Fibroblast of the aortic adventitia (primary cell): ENCODE results near the gene KLHL7. TPM values are rescaled to one million over a fixed set of nuclear protein-coding genes. Genes with fewer than 3 reads are reported as not detected.
"Not testable (repeated sequence)": the region's sequence is repeated elsewhere in the genome, so short reads cannot be mapped to it uniquely, and the experiment has no call there.

Experiments used
- DNase-seq: peaks from one replicate; pipeline ENCODE4 v3.0.0-alpha.2; 2010; ENCODE audit warnings: low read depth
- H3K4me3 ChIP-seq: 2 replicates; pipeline ENCODE4 v1.5.1; 2011; ENCODE audit warnings: low read depth, mild to moderate bottlenecking, control low read depth, low read length, moderate library complexity
- total RNA-seq: library from RNA; depleted of rRNA; stranded (reverse); fragments of >200 nt; gene quantifications from 2 replicates; pipeline ENCODE4 v1.2.3, GENCODE V29; 2012; ENCODE audit warnings: low replicate concordance
- TF ChIP-seq, protein P1 (sequence below): IDR thresholded peaks from 2 replicates; pipeline ENCODE4 v1.5.1; 2011; ENCODE audit warnings: mild to moderate bottlenecking, low read length, control low read depth, inconsistent platforms; ENCODE audit not compliant: insufficient read depth

The KLHL7 gene
- total RNA-seq, 1 donor = 28.5 TPM

DNA sequence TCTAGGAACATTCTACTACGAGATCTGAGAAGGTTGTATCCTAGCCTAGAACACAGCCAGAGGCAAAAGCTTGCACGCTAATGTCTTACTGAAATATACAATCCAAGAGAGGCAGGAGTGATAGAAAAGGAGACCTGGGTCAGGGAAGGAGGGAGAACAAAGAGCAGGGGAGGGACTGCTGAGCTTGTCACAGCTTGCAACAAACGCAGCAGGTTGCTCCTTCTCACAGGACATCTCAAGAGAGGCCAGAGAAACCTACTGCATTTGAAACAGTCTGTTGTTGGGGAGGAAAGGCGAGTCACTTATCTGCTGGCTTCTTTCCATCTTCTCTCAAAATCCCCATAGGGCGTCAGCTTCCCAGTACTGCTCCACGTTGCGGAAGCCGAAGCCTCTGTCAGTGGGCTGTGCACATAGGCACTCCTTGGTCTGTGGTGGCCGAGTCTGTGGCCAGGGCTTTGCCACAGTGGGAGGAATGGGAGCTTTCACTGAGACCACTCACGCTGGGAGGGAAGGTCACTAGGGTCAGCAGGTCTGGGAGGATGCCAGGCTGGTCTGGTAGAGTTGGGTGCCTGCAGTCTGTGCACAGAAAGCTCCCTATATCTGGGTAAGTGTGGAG lies 115.2 kb downstream of the KLHL7 start:
- DNase-seq = peak; percentile 14
- TF ChIP-seq, protein P1, sequence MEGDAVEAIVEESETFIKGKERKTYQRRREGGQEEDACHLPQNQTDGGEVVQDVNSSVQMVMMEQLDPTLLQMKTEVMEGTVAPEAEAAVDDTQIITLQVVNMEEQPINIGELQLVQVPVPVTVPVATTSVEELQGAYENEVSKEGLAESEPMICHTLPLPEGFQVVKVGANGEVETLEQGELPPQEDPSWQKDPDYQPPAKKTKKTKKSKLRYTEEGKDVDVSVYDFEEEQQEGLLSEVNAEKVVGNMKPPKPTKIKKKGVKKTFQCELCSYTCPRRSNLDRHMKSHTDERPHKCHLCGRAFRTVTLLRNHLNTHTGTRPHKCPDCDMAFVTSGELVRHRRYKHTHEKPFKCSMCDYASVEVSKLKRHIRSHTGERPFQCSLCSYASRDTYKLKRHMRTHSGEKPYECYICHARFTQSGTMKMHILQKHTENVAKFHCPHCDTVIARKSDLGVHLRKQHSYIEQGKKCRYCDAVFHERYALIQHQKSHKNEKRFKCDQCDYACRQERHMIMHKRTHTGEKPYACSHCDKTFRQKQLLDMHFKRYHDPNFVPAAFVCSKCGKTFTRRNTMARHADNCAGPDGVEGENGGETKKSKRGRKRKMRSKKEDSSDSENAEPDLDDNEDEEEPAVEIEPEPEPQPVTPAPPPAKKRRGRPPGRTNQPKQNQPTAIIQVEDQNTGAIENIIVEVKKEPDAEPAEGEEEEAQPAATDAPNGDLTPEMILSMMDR = no peak
- H3K4me3 ChIP-seq = no peak overlapping the region

DNA sequence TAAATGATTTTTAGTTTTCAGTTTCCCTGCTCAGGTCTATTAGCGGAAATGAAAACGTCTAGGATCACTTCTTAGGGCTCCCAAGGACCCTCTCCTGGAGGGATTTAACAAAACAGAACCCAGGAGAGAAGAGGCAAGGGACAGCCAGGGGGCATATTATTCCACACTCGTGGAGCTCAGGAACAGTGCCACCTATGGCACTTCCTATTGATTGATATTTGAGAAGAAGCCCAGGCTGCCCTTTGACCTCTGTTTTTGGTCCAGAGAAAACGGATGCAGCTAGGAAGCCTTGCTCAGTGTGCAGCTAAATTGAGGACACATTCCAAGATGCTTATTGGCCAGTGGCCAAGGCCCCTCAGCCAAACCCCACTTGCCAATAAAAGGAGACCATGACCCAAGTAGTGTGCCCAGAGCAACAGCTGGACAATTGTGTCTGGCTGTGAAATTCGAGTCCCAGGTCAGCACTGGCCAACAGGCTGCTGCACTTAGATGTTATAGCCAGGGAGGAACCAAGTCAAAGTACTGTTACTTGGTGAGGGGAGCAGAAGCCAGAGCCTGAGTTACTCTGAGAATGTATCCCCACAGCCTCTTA lies 117.0 kb downstream of the KLHL7 start:
- H3K4me3 ChIP-seq = no peak overlapping the region
- DNase-seq = no peak
- TF ChIP-seq, protein P1 = no peak

DNA sequence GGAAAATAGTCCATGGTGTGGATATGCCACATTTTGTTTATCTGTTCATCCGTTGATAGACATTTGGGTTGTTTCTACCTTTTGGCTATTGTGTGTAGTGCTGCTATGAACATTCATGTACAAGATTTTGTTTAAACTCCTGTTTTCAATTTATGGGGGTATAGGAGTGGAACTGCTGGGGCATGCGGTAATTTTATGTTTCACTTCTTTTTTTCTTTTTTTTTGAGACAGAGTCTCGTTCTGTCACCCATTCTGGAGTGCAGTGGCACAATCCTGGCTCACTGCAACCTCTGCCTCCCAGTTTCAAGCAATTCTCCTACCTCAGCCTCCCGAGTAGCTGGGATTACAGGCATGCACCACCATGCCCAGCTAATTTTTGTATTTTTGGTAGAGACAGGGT lies 118.8 kb downstream of the KLHL7 start:
- H3K4me3 ChIP-seq, DNase-seq: not testable (repeated sequence)

DNA sequence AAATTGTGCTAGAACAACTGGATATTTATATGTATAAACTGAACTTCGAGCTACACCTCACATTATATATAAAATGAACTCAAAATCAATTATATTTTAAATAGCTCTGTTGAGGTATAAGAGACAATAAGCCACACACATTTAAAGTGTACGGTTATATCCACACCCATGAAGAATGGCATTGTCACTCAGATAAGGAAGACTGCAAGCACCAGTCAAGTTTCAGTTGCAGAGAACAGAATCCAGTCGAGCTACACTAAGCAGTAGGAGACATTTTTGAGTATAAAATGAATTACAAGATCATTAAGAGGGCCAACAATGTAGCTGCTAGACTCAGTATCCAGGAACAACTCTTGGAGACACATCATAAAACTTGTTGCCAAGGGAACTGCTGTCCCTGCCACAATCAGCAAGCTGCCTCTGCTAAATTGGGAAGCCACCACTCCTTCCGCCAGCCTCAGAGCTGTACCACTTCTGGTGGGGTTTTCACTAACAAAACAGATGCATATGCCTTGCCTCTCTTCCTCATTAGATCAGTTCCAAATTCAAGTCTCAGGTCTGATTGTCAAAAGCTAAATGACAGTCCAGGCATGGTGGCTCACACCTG lies 121.4 kb downstream of the KLHL7 start:
- H3K4me3 ChIP-seq = no peak overlapping the region
- DNase-seq = no peak
- TF ChIP-seq, protein P1 = no peak

Other genes with a start within 250 kb of the KLHL7 start
- 113 and 264 TPM in 2 replicates for gene HYCC1, start 91.7 kb upstream of the KLHL7 start, total RNA-seq
- 13.4 and 27.6 TPM in 2 replicates for gene NUP42, start 76.3 kb downstream of the KLHL7 start, total RNA-seq
- 479 and 525 TPM in 2 replicates for gene GPNMB, start 141.0 kb downstream of the KLHL7 start, total RNA-seq
- gene MALSU1, start 193.6 kb downstream of the KLHL7 start, total RNA-seq = 53.1 and 55.2 TPM in 2 replicates